CD14-positive monocyte (primary cell): ENCODE measurements around the gene MCF2. TPM values are rescaled to one million over a fixed set of nuclear protein-coding genes. Genes with fewer than 3 reads are reported as not detected.
A peak's percentile ranks its signal among the peaks of the same experiment; 100 is the strongest.

Experiments used
- DNase-seq, 3 donors: peaks; one replicate each; pipeline ENCODE4 v3.0.0-alpha.2; 2011 to 2022
- H2AFZ ChIP-seq: 2 replicates; pipeline ENCODE4 v1.6.0; 2012; ENCODE audit warnings: mild to moderate bottlenecking, low read depth, low read length, inconsistent platforms; ENCODE audit not compliant: insufficient read depth, poor library complexity, severe bottlenecking
- H3K27ac ChIP-seq, 2 donors: 1 replicate in 1 of 2; 2 replicates in 1 of 2; pipeline ENCODE4 v1.5.1; 2012 to 2013; ENCODE audit warnings: low read length in 2 of 2, control low read depth in 1 of 2, inconsistent platforms in 1 of 2, low read depth in 1 of 2, mild to moderate bottlenecking in 1 of 2
- H3K27me3 ChIP-seq, 2 donors: one replicate each; pipeline versions ENCODE4 v1.6.0 to v1.6.1; 2011 to 2013; ENCODE audit warnings: low read length in 2 of 2; ENCODE audit not compliant: control insufficient read depth in 2 of 2, insufficient read depth in 2 of 2
- H3K36me3 ChIP-seq, 2 donors: replicated peaks in 1 of 2; 1 replicate in 1 of 2; 2 replicates in 1 of 2; pipeline versions ENCODE4 v1.5.1 to v1.6.1; 2012 to 2013; ENCODE audit warnings: low read length in 2 of 2, control low read depth in 1 of 2, inconsistent platforms in 1 of 2, mild to moderate bottlenecking in 1 of 2; ENCODE audit not compliant: insufficient read depth in 2 of 2, control insufficient read depth in 1 of 2
- H3K4me1 ChIP-seq, 2 donors: 1 replicate in 1 of 2; 2 replicates in 1 of 2; pipeline versions ENCODE4 v1.5.1 to v1.6.1; 2012 to 2013; ENCODE audit warnings: low read length in 2 of 2, control low read depth in 1 of 2, inconsistent platforms in 1 of 2, mild to moderate bottlenecking in 1 of 2, moderate library complexity in 1 of 2; ENCODE audit not compliant: insufficient read depth in 2 of 2, control insufficient read depth in 1 of 2
- H3K4me2 ChIP-seq: replicated peaks from 2 replicates; pipeline ENCODE3; 2012; ENCODE audit warnings: low read length, moderate library complexity, mild to moderate bottlenecking; ENCODE audit not compliant: poor library complexity, severe bottlenecking; ENCODE audit errors: extremely low read depth
- H3K4me3 ChIP-seq, 3 experiments: fragments of 200-600 bp in 1 of 3; sonication (generic) in 1 of 3; replicated peaks in 1 of 3; 1 replicate in 2 of 3; 2 replicates in 1 of 3; pipeline ENCODE4 v1.5.1; 2011 to 2013; ENCODE audit warnings: low read length in 3 of 3, mild to moderate bottlenecking in 3 of 3, control low read depth in 2 of 3, low read depth in 2 of 3, inconsistent platforms in 1 of 3, moderate library complexity in 1 of 3
- H3K79me2 ChIP-seq: 2 replicates; pipeline ENCODE4 v1.6.0; 2012; ENCODE audit warnings: mild to moderate bottlenecking, control low read depth, inconsistent platforms, low read length, moderate library complexity; ENCODE audit not compliant: insufficient read depth
- H3K9ac ChIP-seq: 2 replicates; pipeline ENCODE4 v1.6.0; 2017; ENCODE audit warnings: low read length, mild to moderate bottlenecking; ENCODE audit not compliant: insufficient read depth, poor library complexity, severe bottlenecking
- H3K9me3 ChIP-seq, 2 donors: replicated peaks in 1 of 2; 1 replicate in 1 of 2; 2 replicates in 1 of 2; pipeline versions ENCODE4 v1.5.1 to v1.6.1; 2012 to 2013; ENCODE audit warnings: low read length in 2 of 2, control low read depth in 1 of 2; ENCODE audit not compliant: control insufficient read depth in 1 of 2, insufficient read depth in 1 of 2
- H4K20me1 ChIP-seq: 2 replicates; pipeline ENCODE4 v1.6.0; 2012; ENCODE audit warnings: mild to moderate bottlenecking, low read length, control low read depth, moderate library complexity; ENCODE audit not compliant: insufficient read depth
- H3K27ac Mint-ChIP-seq, 7 donors: one replicate each; pipeline ENCODE4 v1.8.0; 2020; ENCODE audit warnings: mild to moderate bottlenecking in 7 of 7, mixed read lengths in 7 of 7, moderate library complexity in 6 of 7, inconsistent platforms in 2 of 7
- H3K27me3 Mint-ChIP-seq, 3 donors: one replicate each; pipeline ENCODE4 v1.8.0; 2021 to 2022; ENCODE audit warnings: low read depth in 3 of 3, mild to moderate bottlenecking in 3 of 3, mixed read lengths in 3 of 3, moderate library complexity in 3 of 3, inconsistent platforms in 1 of 3
- H3K36me3 Mint-ChIP-seq, 2 donors: one replicate each; pipeline ENCODE4 v1.8.0; 2020; ENCODE audit warnings: mixed read lengths in 2 of 2, inconsistent platforms in 1 of 2, mild to moderate bottlenecking in 1 of 2
- H3K4me1 Mint-ChIP-seq: one replicate; pipeline ENCODE4 v1.8.0; 2020; ENCODE audit warnings: mild to moderate bottlenecking, mixed read lengths
- H3K4me3 Mint-ChIP-seq, 2 donors: one replicate each; pipeline ENCODE4 v1.8.0; 2020; ENCODE audit warnings: mild to moderate bottlenecking in 2 of 2, mixed read lengths in 2 of 2, moderate library complexity in 1 of 2
- H3K9me3 Mint-ChIP-seq, 7 donors: one replicate each; pipeline ENCODE4 v1.8.0; 2020 to 2022; ENCODE audit warnings: mixed read lengths in 7 of 7, mild to moderate bottlenecking in 6 of 7, moderate library complexity in 6 of 7, inconsistent platforms in 2 of 7
- CTCF ChIP-seq: fragments of 200-600 bp; IDR thresholded peaks from one replicate; pipeline ENCODE4 v1.8.0; 2022; ENCODE audit warnings: antibody characterized with exemption, mild to moderate bottlenecking
- WGBS: methylation state at CpG from one replicate; pipeline ENCODE4 v1.1.5; 2013; ENCODE audit warnings: missing lambda C conversion rate; ENCODE audit not compliant: insufficient coverage; 5-methylcytosine and 5-hydroxymethylcytosine counted together
- intact Hi-C, 2 donors: fragments of 100-400 bp; cut with micrococcal nuclease; formaldehyde crosslinking; loops; one replicate each; pipeline versions ENCODE4 v1.15.0 to v1.15.1; 2023
- polyA plus RNA-seq, 3 donors: library from polyadenylated mRNA; depleted of rRNA in 1 of 3; unstranded in 2 of 3; stranded (reverse) in 1 of 3; fragments of 300-500 nt in 2 of 3; fragments of >200 nt in 1 of 3; fragmentation: Illumina TruSeq in 2 of 3; gene quantifications; 1 replicate in 2 of 3; 2 replicates in 1 of 3; pipeline ENCODE4 v1.2.3, GENCODE V29; 2012 to 2021

MCF2 gene
- polyA plus RNA-seq, 3 donors = 0.40 TPM; not detected in 2

GRCh38 chrX:139581068-139581467 is 126.9 kb downstream of the MCF2 start:
- Histone ChIP-seq H4K20me1 (no peaks in the 10 kb centered on the region), H3K4me1 (no peaks in the 10 kb centered on the region), H3K36me3 (no peaks in the 10 kb centered on the region), H3K4me2 (peak overlapping the region; percentile 23), H3K4me3 (peak overlapping the region in 2 of 3 experiments; percentile 11 to 20), H2AFZ (no peak overlapping the region), H3K27me3 (no peaks in the 10 kb centered on the region), H3K27ac (peak overlapping the region in 1 of 2 donors; percentile 8), H3K9me3 (no peaks in the 10 kb centered on the region), H3K9ac (no peak overlapping the region), H3K79me2 (no peaks in the 10 kb centered on the region)
- H3K27me3 Mint-ChIP-seq = peaks cover 0 to 4% (median 2%) of the 10 kb centered on the region in 3 donors
- no peaks in the 10 kb centered on the region for H3K9me3 Mint-ChIP-seq
- H3K36me3 Mint-ChIP-seq = no peaks in the 10 kb centered on the region
- no peak overlapping the region for H3K27ac Mint-ChIP-seq
- no CpG with 5 or more reads among the region's 4 CpGs for WGBS
- no peak overlapping the region for H3K4me3 Mint-ChIP-seq
- no peak for TF ChIP-seq CTCF
- no peak for DNase-seq
- no peaks in the 10 kb centered on the region for H3K4me1 Mint-ChIP-seq
- intact Hi-C loops = no loop called here

DNA sequence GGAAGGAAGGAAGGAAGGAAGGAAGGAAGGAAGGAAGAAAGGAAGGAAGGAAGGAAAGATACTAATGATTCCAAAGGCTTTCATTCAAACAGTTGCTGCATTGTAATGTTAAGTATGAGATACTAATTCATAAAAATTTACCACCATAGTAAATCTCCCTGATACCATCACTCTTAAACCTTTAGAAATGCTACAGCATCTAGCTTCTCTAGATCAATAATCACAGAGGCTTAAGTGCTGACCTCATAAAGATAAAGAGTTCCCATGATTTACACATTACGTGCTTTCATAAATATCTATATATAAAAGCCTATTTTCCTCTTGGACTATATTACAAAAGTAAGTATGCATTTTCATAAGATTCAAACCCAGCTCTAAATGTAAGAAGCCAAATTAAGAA is 141.0 kb downstream of the MCF2 start:
- no peaks in the 10 kb centered on the region for H3K36me3 ChIP-seq
- no peak for DNase-seq
- H2AFZ ChIP-seq = no peak overlapping the region
- Mint-ChIP-seq H3K27me3 (peaks cover 3 to 5% (median 3%) of the 10 kb centered on the region in 3 donors), H3K9me3 (no peaks in the 10 kb centered on the region), H3K4me3 (no peak overlapping the region), H3K27ac (no peak overlapping the region), H3K4me1 (no peaks in the 10 kb centered on the region), H3K36me3 (no peaks in the 10 kb centered on the region)
- intact Hi-C loops = no loop called here
- H4K20me1 ChIP-seq = no peaks in the 10 kb centered on the region
- no peaks in the 10 kb centered on the region for H3K27me3 ChIP-seq
- no peaks in the 10 kb centered on the region for H3K9me3 ChIP-seq
- H3K9ac ChIP-seq = no peak overlapping the region
- no peak overlapping the region for H3K4me2 ChIP-seq
- H3K27ac ChIP-seq = no peak overlapping the region
- WGBS = no CpG with 5 or more reads among the region's 1 CpG
- TF ChIP-seq CTCF = no peak
- H3K79me2 ChIP-seq = no peaks in the 10 kb centered on the region
- H3K4me3 ChIP-seq = no peak overlapping the region
- H3K4me1 ChIP-seq = no peaks in the 10 kb centered on the region
